Measurements from ENCODE around the gene CDK2AP2.

GRCh38 chr11:67541198-67541597 lies 33.2 kb upstream of the CDK2AP2 start:
- TF ChIP-seq HCFC1 (IDR thresholded peaks at IDR 0.05; ENCODE audit: low read length), result no peak
- TF ChIP-seq TCF12 (IDR thresholded peaks at IDR 0.05; ENCODE audit: low read depth, low read length), result no peak
- TF ChIP-seq, protein P1, sequence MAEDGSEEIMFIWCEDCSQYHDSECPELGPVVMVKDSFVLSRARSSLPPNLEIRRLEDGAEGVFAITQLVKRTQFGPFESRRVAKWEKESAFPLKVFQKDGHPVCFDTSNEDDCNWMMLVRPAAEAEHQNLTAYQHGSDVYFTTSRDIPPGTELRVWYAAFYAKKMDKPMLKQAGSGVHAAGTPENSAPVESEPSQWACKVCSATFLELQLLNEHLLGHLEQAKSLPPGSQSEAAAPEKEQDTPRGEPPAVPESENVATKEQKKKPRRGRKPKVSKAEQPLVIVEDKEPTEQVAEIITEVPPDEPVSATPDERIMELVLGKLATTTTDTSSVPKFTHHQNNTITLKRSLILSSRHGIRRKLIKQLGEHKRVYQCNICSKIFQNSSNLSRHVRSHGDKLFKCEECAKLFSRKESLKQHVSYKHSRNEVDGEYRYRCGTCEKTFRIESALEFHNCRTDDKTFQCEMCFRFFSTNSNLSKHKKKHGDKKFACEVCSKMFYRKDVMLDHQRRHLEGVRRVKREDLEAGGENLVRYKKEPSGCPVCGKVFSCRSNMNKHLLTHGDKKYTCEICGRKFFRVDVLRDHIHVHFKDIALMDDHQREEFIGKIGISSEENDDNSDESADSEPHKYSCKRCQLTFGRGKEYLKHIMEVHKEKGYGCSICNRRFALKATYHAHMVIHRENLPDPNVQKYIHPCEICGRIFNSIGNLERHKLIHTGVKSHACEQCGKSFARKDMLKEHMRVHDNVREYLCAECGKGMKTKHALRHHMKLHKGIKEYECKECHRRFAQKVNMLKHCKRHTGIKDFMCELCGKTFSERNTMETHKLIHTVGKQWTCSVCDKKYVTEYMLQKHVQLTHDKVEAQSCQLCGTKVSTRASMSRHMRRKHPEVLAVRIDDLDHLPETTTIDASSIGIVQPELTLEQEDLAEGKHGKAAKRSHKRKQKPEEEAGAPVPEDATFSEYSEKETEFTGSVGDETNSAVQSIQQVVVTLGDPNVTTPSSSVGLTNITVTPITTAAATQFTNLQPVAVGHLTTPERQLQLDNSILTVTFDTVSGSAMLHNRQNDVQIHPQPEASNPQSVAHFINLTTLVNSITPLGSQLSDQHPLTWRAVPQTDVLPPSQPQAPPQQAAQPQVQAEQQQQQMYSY (CRISPR knock-in tag; IDR thresholded peaks at IDR 0.05), result no peak
- no peak for TF ChIP-seq CTCF (IDR thresholded peaks at IDR 0.05 in 2 of 3, conservative IDR thresholded peaks at IDR 0.05 in 1 of 3; ENCODE audit: control insufficient read depth in 2 of 3, extremely low read depth in 1 of 3, insufficient read depth in 1 of 3, low read depth in 3 of 3, low read length in 3 of 3)
- TF ChIP-seq ESRRA (IDR thresholded peaks at IDR 0.05; ENCODE audit: low read length), result no peak
- TF ChIP-seq YBX1 (IDR thresholded peaks at IDR 0.05), result no peak
- no peak for TF ChIP-seq RAD21 (IDR thresholded peaks at IDR 0.05; ENCODE audit: insufficient read depth, low read depth, low read length)
- no peak for TF ChIP-seq RAD51 (IDR thresholded peaks at IDR 0.05)
- no peak for TF ChIP-seq SRF (IDR thresholded peaks at IDR 0.05; ENCODE audit: low read depth in 2 of 2, low read length in 2 of 2)
- no peak for TF ChIP-seq POLR2A (IDR thresholded peaks at IDR 0.05; ENCODE audit: low read depth, low read length)
- no peak for TF ChIP-seq FOXK2 (IDR thresholded peaks at IDR 0.05)
- no peak for TF ChIP-seq HDAC6 (IDR thresholded peaks at IDR 0.05; ENCODE audit: unreplicated experiment)

Data from GM12878 (cell line).